Medulla oblongata (tissue), 1 donor: ENCODE measurements around the gene CST9L.

Experiments
- DNase-seq: peaks from one replicate; pipeline ENCODE4 v3.0.0-alpha.2; 2015; ENCODE audit errors: extremely low spot score

Gene CST9L, protein sequence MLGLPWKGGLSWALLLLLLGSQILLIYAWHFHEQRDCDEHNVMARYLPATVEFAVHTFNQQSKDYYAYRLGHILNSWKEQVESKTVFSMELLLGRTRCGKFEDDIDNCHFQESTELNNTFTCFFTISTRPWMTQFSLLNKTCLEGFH

GRCh38 chr20:23568320-23568970 is at the start of gene CST9L:
Gene CST9L (minus strand): TSS chr20:23568484. CDS start chr20:23568450, 34 bp downstream.
- no peak for DNase-seq

DNA sequence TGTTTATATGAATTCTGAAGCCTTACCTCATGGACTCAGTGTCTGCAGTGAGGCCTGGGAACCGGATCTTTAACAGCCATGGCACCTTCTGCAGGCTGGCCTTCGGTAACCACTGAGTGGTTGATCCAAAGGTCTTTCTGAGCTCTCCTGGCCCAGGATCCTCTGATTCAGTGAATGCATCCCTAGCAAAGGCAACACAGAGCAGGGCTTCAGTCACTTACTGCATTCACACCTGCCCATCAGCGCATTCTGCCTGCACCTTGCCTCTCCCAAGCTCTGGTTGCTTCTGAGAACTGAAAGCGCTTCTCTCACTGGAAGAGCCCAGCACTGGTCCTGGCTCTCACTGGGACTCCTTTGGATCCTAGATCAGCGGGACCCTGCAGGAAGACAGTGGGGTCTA is 45.9 kb upstream of the CST9L start:
- DNase-seq, result no peak

DNA sequence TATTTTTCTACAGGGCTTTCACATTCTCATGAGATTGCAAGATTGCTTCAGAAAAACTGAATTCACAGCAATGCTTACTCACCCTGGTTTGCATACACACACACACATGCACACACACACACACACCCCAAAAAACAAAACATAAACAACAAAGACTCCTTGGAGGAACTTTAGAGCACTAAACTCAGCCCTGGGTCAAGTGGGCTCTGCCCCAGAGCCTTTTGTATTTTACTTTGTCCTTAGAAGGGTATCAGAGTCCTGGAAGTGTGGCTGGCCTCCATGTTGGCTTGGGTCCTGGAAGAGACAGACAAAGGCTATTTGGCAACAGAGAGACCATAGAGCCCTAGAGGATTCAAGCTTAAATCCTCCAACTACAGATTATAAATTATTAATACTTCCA is 45.4 kb upstream of the CST9L start:
- DNase-seq, result no peak

DNA sequence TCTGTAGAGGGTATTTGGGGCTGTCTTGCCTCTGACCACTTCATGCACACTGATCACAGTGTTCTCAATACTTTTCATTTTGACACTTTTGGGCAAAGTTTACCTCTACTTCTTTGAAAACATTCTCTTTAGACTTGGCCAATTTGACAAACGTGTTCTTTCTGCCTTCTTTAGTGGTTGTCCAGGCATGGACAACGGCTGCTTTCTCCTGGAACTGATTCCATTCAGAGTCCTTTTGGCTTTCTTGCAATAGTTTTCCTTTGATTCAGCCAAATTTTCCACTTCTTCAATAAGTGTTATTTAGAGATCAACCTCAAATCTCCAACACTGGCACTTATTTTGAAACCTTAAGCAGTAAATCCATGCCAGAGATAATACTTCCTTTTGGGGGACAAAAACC is 44.1 kb upstream of the CST9L start:
- DNase-seq, result peak; percentile 74

- no peak for DNase-seq
Observed at GRCh38 chr20:23609486-23610109, 41.3 kb upstream of the CST9L start.

DNA sequence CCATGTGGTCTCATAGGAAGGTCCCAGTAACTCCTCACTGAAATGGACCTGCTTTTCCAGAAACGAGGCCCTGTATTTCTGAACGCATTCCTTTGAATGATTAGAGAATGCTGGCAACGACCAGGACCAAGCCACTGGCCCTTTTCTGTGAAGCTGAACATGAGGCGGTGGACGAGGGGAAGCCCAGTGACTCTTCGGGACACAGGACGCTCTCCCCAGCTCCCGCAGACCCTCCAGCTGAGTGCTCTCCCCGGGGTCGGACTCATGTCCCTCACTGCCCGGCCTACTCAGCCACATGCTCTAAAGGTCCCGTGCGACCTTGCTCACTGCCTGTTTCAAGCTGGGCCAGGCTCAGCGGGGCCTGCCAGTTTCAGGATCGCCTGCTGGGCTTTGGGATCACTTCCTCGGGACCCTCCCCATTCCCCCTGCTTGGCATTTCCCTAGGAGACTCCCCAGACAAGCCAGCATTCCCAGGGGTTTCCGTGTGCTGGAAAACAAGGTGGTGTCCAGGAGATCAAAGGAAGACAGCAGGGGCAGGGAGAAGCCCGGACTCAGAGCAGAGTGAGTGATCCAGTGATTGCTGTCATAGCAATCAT is 40.1 kb upstream of the CST9L start:
- DNase-seq, result no peak

DNA sequence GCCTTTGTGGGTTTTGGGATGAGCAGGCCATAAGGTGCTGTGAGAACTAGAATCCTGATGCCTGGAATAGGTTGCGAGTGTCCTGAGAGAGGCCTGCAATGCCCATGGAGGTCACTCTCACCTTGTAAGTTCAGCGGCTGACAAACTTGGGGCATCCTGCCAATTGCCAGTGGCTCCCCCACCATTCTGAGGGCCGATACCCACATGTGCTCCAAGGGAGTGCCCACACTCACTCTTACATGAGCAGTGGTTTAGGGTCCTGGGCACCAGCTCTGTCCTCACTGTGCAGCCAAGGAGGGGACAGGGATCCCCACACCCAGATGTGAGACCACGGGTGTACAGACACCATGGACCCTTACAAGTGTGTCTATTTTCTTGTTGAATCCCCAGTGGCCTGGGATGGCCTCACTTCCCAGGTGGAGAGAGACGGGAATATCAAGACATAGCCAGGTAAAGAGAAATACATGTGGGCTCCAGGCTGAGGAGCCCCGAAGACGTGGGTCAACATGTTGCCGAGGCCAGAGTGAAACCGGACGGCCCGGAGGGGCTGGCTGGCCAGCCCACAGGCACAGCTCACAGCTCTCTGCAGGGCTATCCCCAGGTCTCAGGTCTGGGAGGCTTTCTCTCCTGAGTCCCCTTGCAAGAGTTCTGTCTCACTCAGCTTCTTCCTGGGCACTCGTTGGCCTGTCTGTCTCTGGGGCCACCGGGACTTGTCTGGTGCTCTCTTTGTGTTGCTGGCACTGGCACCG is 39.4 kb upstream of the CST9L start:
- DNase-seq, result no peak

- peak; percentile 80 for DNase-seq
Observed at GRCh38 chr20:23606652-23607049, 38.4 kb upstream of the CST9L start.

DNA sequence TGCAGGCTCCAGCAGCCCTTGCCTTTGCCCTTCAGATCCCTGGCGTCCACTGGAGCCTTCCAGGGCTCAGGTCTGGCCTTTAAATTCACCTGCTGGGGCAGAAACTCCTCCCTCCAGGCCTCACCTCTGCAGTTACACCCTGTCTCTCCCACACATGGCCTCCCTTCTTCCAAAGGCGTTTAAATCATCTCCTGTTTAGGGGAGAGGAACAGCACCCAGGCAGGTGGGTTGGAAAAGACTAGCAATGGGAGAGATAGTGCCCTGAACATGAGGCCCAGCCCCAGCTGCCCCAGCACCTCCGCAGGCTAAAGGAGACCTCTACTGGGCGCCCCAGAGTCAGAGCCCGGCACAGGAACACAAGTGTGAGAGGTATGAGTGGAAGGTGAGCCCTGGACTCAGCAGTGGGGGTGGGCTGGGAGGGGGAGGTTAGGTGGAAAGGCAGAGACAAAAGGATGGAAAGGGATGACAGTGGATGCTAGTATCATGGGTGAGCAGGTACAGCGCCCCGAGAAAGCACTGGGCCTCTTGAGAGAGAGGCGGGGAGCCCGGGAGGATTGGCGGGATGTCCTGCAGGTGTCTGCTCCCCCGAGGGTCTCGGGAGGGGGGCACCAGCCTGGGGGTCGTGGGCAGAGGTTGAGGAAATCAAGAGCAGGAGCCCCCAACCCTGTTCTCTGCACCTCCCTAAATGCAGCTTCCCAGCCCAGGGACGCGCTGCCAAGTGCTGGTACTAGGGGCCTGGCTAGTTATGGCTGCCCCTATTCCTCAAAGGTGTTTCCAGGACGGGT is 37.8 kb upstream of the CST9L start, which contains the start of gene CST9:
Gene CST9 (minus strand): TSS at position 51 of the 785 bp plus-strand sequence. CDS start 53 bp downstream, outside the sequence.
- DNase-seq, result no peak

DNA sequence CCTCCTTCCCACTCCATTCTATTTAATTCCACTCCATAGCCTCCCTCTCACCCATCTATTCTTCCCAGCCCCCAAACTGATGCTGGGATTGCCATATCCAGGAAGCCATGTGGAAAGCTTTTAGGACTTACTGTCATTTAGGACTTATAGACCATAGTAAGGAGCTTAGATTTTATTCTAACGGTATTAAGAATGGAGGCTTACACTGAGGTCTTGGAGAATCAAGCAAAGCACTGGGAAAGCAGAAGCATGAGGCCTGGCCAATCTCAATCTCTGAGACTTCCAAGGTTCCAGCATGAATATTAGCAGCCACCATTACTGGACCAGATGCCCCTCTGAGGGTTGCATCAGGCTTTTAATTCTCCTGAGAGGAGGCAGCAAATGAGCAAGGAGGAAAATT is 36.0 kb upstream of the CST9L start:
- DNase-seq, result no peak

DNA sequence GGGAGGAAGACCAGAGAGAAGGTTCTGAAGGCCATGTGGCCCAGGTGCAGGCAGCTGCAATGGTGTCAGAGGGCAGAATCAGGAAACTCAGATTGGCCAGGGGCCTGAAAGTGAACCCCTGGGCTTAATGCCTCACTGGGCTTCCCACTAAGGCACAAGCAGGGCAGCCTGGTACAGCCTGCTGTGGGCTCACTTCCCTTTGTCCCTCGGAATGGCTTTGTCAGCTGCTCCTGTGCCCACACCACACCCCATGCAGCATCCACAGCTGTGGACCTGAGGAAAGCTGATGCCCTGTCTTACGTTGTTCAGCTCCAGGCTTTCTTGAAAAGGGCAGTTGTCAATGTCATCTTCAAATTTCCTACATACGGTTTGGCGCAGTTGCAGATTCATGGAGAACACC is 35.0 kb upstream of the CST9L start:
- no peak for DNase-seq

DNA sequence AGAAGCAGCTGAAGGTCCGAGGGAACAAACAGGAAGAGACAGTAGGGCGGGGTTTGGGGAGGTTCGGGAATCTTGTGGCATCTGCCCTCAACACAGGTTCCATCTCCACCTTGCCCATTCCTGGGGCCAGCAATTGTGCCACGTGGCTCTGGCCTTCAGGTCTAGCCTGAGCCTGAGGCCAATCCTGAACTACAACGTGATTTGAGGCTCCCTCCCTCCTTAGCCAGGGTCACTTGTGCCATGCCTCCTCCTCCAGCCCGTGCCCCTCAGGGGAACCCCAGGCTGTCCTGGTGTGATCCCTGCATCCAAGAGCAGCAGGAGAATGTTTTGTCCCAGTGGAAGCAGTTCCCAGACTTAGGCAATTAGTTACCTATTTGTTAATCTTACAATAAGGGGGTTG is 34.4 kb upstream of the CST9L start:
- DNase-seq, result no peak

DNA sequence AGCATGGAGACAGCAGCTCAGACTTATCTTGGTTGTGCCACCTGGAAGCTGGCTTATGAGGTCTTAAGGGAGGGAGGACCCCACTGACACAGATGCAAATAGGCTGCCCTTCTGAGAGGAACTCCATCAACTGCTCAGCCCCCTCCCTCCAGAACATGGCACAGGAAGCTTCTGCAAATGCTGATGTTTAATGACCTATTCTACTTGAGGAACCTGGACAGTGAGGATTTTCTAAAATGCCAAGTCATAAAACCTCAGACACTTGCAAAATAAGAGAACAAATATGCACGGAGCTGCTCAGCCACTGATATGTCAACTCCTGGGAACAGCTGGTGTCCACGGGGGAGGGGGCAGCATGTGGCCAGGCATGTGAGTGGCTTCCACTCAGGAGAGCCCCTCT is 34.0 kb upstream of the CST9L start:
- no peak for DNase-seq

GRCh38 chr20:23601715-23602114 is 33.4 kb upstream of the CST9L start:
- DNase-seq, result no peak

DNA sequence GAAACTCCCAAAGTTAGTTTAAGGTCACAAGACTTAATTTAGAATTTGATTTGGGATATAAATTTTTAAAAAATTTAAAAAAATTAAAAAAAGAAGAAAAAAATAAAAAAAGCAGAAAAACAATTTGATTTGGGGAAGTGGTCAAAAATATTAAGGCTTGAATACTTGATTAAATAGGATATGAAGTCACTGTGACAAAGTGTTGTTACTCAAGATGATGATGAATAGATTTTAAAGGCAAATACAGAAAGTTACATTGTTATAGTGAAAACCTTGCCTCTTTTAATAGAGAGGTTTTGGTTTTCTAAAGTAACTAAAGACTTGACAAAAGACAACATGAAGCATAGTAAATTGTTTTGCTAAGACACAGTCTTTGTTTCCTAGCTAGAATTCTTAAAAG is 30.2 kb upstream of the CST9L start:
- DNase-seq, result no peak

GRCh38 chr20:23596579-23597250 is 28.4 kb upstream of the CST9L start:
- no peak for DNase-seq

DNA sequence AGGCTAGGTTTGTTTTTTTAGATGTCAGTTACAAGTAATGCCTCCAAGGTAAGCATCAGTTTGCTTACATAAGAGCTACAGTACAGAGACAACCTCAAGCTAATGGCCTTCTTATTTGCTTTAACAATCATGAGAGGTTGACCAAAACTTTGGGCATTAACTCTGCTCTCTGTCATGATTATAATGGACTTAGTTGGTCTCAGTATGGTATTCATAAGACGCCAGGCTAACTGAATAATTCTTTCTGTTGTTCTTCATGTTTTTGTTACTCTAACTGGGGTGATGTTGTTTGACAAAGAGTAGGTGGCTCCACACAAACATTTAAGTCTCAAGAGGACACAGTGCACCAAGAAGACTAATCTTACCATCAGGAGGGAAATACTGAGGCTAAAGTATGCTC is 27.7 kb upstream of the CST9L start:
- DNase-seq, result no peak

- DNase-seq, result no peak
Observed at GRCh38 chr20:23588434-23589403, 20.4 kb upstream of the CST9L start.

DNA sequence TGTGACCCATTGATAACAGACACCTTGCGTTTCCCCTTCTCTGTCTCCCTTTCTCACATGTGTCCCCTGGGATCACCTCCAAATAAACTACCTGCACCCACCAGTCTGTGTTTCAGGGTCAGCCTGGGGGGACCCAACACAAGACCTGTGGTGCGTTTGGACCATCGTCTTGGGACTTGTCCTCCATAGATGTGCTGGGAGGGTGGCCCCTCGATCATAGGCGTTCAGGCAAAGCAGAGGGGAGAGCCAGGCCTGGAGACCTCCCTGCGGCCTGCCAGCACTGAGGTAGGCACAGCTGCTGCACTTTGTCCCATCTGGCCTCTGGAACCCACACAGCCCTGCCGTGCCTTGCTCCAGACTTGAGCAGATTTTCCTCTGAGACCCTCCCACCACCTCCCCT is 19.3 kb upstream of the CST9L start:
- DNase-seq, result no peak
